ENCODE measurements around the gene SHF. TPM values are rescaled to one million over a fixed set of nuclear protein-coding genes. Genes with fewer than 3 reads are reported as not detected.
A peak's percentile ranks its signal among the peaks of the same experiment; 100 is the strongest.

The SHF gene
- total RNA-seq, 3 donors from 2014 or later: 5.0 to 9.7 (median 9.5) TPM

DNA sequence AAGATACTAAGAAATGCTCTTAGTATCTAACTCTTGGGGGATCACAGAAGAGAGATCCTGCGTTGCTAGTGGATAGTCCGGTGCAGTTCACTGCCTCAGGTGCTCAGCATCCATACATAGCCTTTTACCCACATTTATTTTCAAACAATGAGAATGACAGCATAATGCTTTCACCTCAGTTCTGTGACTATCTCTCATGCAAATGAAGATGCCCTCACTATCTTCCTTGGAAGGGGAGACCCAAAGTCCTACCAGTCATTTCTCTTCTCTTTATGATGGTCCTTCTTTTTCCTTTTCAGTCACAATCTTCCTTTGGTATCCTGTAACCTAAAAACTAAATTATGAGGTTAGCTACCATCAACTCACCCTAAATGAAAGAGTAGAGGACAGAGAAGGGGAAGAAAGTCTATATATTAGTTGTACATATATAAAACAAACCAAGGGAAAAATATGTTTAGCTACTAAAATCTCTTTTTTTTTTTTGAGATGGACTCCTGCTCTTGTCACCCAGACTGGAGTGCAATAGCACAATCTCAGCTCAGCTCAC, 33.4 kb upstream of the SHF start:
- intact Hi-C loops (cut with DNase I; ENCODE audit: low total_unique reads): no loop called here
- H3K4me1 ChIP-seq: no peaks in the 10 kb centered on the region
- peaks cover 0 to 11% of the 10 kb centered on the region in 2 donors for H3K27me3 ChIP-seq
- DNase-seq (ENCODE audit: low spot score in 2 of 2): no peak
- H3K9me3 ChIP-seq: no peaks in the 10 kb centered on the region
- no peak overlapping the region for H3K27ac ChIP-seq
- H3K36me3 ChIP-seq: no peaks in the 10 kb centered on the region
- TF ChIP-seq, protein P1, sequence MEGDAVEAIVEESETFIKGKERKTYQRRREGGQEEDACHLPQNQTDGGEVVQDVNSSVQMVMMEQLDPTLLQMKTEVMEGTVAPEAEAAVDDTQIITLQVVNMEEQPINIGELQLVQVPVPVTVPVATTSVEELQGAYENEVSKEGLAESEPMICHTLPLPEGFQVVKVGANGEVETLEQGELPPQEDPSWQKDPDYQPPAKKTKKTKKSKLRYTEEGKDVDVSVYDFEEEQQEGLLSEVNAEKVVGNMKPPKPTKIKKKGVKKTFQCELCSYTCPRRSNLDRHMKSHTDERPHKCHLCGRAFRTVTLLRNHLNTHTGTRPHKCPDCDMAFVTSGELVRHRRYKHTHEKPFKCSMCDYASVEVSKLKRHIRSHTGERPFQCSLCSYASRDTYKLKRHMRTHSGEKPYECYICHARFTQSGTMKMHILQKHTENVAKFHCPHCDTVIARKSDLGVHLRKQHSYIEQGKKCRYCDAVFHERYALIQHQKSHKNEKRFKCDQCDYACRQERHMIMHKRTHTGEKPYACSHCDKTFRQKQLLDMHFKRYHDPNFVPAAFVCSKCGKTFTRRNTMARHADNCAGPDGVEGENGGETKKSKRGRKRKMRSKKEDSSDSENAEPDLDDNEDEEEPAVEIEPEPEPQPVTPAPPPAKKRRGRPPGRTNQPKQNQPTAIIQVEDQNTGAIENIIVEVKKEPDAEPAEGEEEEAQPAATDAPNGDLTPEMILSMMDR (IDR thresholded peaks at IDR 0.05): no peak
- no peak for TF ChIP-seq POLR2AphosphoS5 (IDR thresholded peaks at IDR 0.05)
- TF ChIP-seq POLR2A (IDR thresholded peaks at IDR 0.05): no peak
- H3K4me3 ChIP-seq: no peak overlapping the region

DNA sequence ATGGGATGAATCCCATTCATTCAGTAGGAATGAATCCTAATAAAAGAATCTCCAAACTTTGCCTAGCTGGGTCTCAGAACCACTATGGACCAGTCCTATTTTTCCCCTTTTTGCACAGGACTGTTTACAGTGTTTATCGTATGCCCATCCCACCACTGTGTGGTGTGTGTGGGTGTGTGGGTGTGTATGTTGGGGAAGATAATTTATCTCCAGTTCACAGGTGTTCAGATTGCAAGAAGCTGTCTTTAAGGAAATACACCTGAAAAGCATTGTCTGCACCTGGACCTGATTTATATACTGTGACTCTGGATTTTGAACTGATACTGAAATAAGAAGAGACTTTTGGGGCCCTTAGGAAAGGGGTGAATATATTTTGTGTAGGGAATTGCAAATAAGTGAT, 24.7 kb upstream of the SHF start:
- H3K4me1 ChIP-seq: no peaks in the 10 kb centered on the region
- no peak overlapping the region for H3K4me3 ChIP-seq
- intact Hi-C loops (cut with DNase I; ENCODE audit: low total_unique reads): no loop called here
- peaks cover 0 to 5% of the 10 kb centered on the region in 2 donors for H3K27me3 ChIP-seq
- no peak overlapping the region for H3K27ac ChIP-seq
- DNase-seq (ENCODE audit: low spot score in 2 of 2): no peak
- TF ChIP-seq POLR2A (IDR thresholded peaks at IDR 0.05) (no peak), POLR2AphosphoS5 (IDR thresholded peaks at IDR 0.05) (no peak)
- TF ChIP-seq, protein P1 (IDR thresholded peaks at IDR 0.05): no peak
- no peaks in the 10 kb centered on the region for H3K9me3 ChIP-seq
- H3K36me3 ChIP-seq: no peaks in the 10 kb centered on the region

DNA sequence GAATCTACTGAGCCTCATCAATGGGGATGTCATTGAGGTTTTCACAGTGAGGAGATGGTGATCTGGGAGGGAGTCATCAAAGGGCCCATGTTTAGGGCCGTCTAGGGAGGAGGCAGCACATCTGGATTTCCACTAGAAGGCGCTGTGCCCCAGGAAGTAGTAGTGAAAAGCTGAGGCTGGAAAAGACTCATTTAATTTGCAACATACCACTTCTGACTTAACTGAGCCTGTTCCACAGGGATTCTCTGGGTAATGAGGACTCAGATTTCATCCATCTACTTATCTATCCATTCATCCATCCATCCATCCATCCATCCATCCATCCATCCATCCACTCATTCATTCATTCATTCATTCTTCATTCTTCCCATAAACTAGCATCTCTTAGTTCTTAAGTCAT, 17.4 kb upstream of the SHF start:
- peak in 1 of 2 donors; percentile 62 for DNase-seq (ENCODE audit: low spot score in 2 of 2)
- H3K9me3 ChIP-seq: no peaks in the 10 kb centered on the region
- no peak overlapping the region for H3K27ac ChIP-seq
- peaks cover 0 to 5% of the 10 kb centered on the region in 2 donors for H3K27me3 ChIP-seq
- intact Hi-C loops (cut with DNase I; ENCODE audit: low total_unique reads): no loop called here
- TF ChIP-seq POLR2A (IDR thresholded peaks at IDR 0.05) (no peak), POLR2AphosphoS5 (IDR thresholded peaks at IDR 0.05) (no peak)
- TF ChIP-seq, protein P1 (IDR thresholded peaks at IDR 0.05): peak in 2 of 3 donors; percentile 53
- H3K36me3 ChIP-seq: no peaks in the 10 kb centered on the region
- H3K4me3 ChIP-seq: no peak overlapping the region
- H3K4me1 ChIP-seq: no peaks in the 10 kb centered on the region

DNA sequence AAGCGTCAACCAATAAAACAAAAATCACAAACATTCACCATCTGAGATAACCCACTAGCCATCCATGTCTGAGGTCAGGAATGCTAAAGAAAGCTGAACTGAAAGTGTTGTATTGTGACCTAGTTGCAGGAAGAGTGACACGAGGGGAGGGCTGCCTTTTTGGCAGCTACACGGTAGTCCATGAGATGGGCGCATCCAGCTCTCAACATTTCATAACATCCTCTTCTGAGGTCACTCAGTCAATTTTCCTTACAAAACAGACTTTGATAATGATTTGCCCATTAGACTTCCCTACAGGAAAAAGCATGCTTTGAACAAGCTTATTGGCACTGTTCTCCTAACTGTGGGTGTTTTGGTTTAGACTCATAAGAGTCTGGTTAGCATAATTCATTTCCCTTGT, 15.4 kb upstream of the SHF start:
- H3K9me3 ChIP-seq: no peaks in the 10 kb centered on the region
- H3K36me3 ChIP-seq: no peaks in the 10 kb centered on the region
- TF ChIP-seq, protein P1 (IDR thresholded peaks at IDR 0.05): no peak
- TF ChIP-seq POLR2A (IDR thresholded peaks at IDR 0.05) (no peak), POLR2AphosphoS5 (IDR thresholded peaks at IDR 0.05) (no peak)
- H3K27me3 ChIP-seq: peaks cover 0 to 2% of the 10 kb centered on the region in 2 donors
- intact Hi-C loops (cut with DNase I; ENCODE audit: low total_unique reads): no loop called here
- DNase-seq (ENCODE audit: low spot score in 2 of 2): no peak
- peak overlapping the region in 1 of 2 donors; percentile 59 for H3K27ac ChIP-seq
- no peak overlapping the region for H3K4me3 ChIP-seq
- no peaks in the 10 kb centered on the region for H3K4me1 ChIP-seq

DNA sequence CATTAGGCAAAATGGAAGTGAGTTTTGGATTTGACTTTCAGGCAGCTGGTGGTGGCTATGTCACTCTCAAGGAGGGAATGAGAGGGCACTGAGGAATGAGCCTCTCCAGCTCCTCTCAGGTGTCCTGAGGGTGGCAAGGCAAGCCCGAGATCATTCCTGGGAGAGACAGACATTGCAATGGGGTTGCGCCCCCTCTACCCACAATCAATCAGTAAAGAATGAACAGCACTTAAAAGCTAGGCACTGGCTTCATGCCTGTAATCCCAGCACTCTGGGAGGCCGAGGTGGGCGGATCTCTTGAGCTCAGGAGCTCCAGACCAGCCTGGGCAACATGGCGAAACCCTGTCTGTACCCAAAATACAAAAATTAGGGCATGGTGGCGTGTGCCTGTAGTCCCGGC, 14.1 kb upstream of the SHF start:
- Histone ChIP-seq H3K27ac (no peak overlapping the region), H3K36me3 (no peaks in the 10 kb centered on the region), H3K4me1 (no peaks in the 10 kb centered on the region), H3K27me3 (no peaks in the 10 kb centered on the region), H3K4me3 (no peak overlapping the region), H3K9me3 (no peaks in the 10 kb centered on the region)
- TF ChIP-seq, protein P1 (IDR thresholded peaks at IDR 0.05): no peak
- TF ChIP-seq POLR2A (IDR thresholded peaks at IDR 0.05) (no peak), POLR2AphosphoS5 (IDR thresholded peaks at IDR 0.05) (no peak)
- DNase-seq (ENCODE audit: low spot score in 2 of 2): no peak
- intact Hi-C loops (cut with DNase I; ENCODE audit: low total_unique reads): no loop called here
